Hepatocyte (in vitro differentiated cells): ENCODE data around the gene NTF3.

ENCODE experiments used
- CTCF ChIP-seq: fragments of 200-600 bp; sonication (generic); IDR thresholded peaks from 2 replicates; pipeline ENCODE4 v1.5.1; 2016; ENCODE audit warnings: antibody characterized with exemption, mild to moderate bottlenecking; ENCODE audit not compliant: poor library complexity
- EZH2 ChIP-seq: fragments of 200-600 bp; sonication (generic); IDR thresholded peaks from 2 replicates; pipeline ENCODE4 v1.6.1; 2016; ENCODE audit warnings: antibody characterized with exemption, mild to moderate bottlenecking, borderline replicate concordance

- no peak for TF ChIP-seq CTCF
- no peak for TF ChIP-seq EZH2
Measured at GRCh38 chr12:5534426-5535199, 102.7 kb downstream of the NTF3 start.
